ENCODE measurements around the gene JPH4.

Gene JPH4

GRCh38 chr14:23609001-23609400, 30.4 kb upstream of the JPH4 start:
- no peak for ATAC-seq (ENCODE audit: insufficient read depth, low read depth)

DNA sequence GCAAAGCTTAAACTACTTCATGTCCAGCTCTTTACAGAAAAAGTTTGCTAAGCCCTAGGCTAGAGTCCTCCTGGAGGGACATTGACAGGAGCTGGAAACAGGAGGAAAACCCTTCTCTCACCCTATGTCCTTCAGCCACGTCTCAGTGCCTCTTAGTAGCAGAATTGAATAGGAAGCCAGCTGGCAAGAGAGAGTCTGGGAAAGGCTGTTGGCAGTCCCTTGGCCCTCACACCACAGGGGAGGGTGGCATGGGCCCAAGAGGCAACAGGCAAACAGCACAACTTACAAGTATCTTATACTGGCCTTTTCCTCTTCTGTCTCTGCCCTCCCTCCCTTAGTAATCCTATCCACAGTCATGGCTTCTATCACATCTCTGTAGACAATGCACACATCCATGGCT, 29.9 kb upstream of the JPH4 start:
- Histone ChIP-seq H3K79me2 (ENCODE audit: insufficient read depth, low read length) (no peaks in the 10 kb centered on the region), H3K4me2 (ENCODE audit: insufficient read depth, low read length) (no peak overlapping the region), H3K36me3 (ENCODE audit: insufficient read depth, low read length) (no peaks in the 10 kb centered on the region), H3K27me3 (ENCODE audit: insufficient read depth, low read length, poor library complexity) (peaks cover 6% of the 10 kb centered on the region), H3K4me1 (ENCODE audit: insufficient read depth, low read length) (peaks cover 17% of the 10 kb centered on the region), H3K4me3 (ENCODE audit: low read depth in 1 of 2, low read length in 2 of 2) (no peak overlapping the region), H2AFZ (ENCODE audit: low read depth, low read length) (no peak overlapping the region), H4K20me1 (ENCODE audit: insufficient read depth, low read length) (no peaks in the 10 kb centered on the region), H3K9ac (ENCODE audit: low read depth, low read length) (no peak overlapping the region), H3K27ac (ENCODE audit: low read length) (no peak overlapping the region), H3K9me3 (ENCODE audit: insufficient read depth, low read length, severe bottlenecking) (peaks cover 3% of the 10 kb centered on the region)
- TF ChIP-seq CTCF (IDR thresholded peaks at IDR 0.05; ENCODE audit: borderline replicate concordance, extremely low read depth, low read length, poor library complexity, severe bottlenecking): no peak
- ATAC-seq (ENCODE audit: insufficient read depth, low read depth): no peak
- DNase-seq: no peak

More at GRCh38 chr14:23609001-23609400, 30.4 kb upstream of the JPH4 start:
- no peak for TF ChIP-seq CTCF (IDR thresholded peaks at IDR 0.05; ENCODE audit: borderline replicate concordance, extremely low read depth, low read length, poor library complexity, severe bottlenecking)
- TF ChIP-seq EZH2 (IDR thresholded peaks at IDR 0.05; ENCODE audit: borderline replicate concordance, low read depth, low read length, severe bottlenecking): no peak
- no peak overlapping the region for H3K4me2 ChIP-seq (ENCODE audit: insufficient read depth, low read length)
- H3K36me3 ChIP-seq (ENCODE audit: insufficient read depth, low read length): no peaks in the 10 kb centered on the region
- peaks cover 17% of the 10 kb centered on the region for H3K4me1 ChIP-seq (ENCODE audit: insufficient read depth, low read length)
- H3K27me3 ChIP-seq (ENCODE audit: insufficient read depth, low read length, poor library complexity): peaks cover 6% of the 10 kb centered on the region
- no peaks in the 10 kb centered on the region for H4K20me1 ChIP-seq (ENCODE audit: insufficient read depth, low read length)
- no peak overlapping the region for H3K4me3 ChIP-seq (ENCODE audit: low read depth in 1 of 2, low read length in 2 of 2)
- H3K27ac ChIP-seq (ENCODE audit: low read length): no peak overlapping the region
- H3K79me2 ChIP-seq (ENCODE audit: insufficient read depth, low read length): no peaks in the 10 kb centered on the region
- DNase-seq: no peak
- no peak overlapping the region for H2AFZ ChIP-seq (ENCODE audit: low read depth, low read length)
- peaks cover 3% of the 10 kb centered on the region for H3K9me3 ChIP-seq (ENCODE audit: insufficient read depth, low read length, severe bottlenecking)
- no peak overlapping the region for H3K9ac ChIP-seq (ENCODE audit: low read depth, low read length)

GRCh38 chr14:23605931-23606585, 27.5 kb upstream of the JPH4 start:
- no peak for DNase-seq
- no peak for TF ChIP-seq CTCF (IDR thresholded peaks at IDR 0.05; ENCODE audit: borderline replicate concordance, extremely low read depth, low read length, poor library complexity, severe bottlenecking)
- TF ChIP-seq EZH2 (IDR thresholded peaks at IDR 0.05; ENCODE audit: borderline replicate concordance, low read depth, low read length, severe bottlenecking): no peak
- no peak overlapping the region for H3K4me2 ChIP-seq (ENCODE audit: insufficient read depth, low read length)

More at GRCh38 chr14:23605931-23606585, 27.5 kb upstream of the JPH4 start:
- Histone ChIP-seq H3K27me3 (ENCODE audit: insufficient read depth, low read length, poor library complexity) (peaks cover 6% of the 10 kb centered on the region), H3K9ac (ENCODE audit: low read depth, low read length) (no peak overlapping the region), H3K36me3 (ENCODE audit: insufficient read depth, low read length) (no peaks in the 10 kb centered on the region), H2AFZ (ENCODE audit: low read depth, low read length) (no peak overlapping the region), H3K27ac (ENCODE audit: low read length) (no peak overlapping the region), H3K79me2 (ENCODE audit: insufficient read depth, low read length) (no peaks in the 10 kb centered on the region), H3K9me3 (ENCODE audit: insufficient read depth, low read length, severe bottlenecking) (peaks cover 3% of the 10 kb centered on the region), H3K4me1 (ENCODE audit: insufficient read depth, low read length) (peaks cover 15% of the 10 kb centered on the region), H3K4me3 (ENCODE audit: low read depth in 1 of 2, low read length in 2 of 2) (no peak overlapping the region), H4K20me1 (ENCODE audit: insufficient read depth, low read length) (no peaks in the 10 kb centered on the region)
- no peak for ATAC-seq (ENCODE audit: insufficient read depth, low read depth)
